ENCODE measurements around the gene CCDC180.

CCDC180 gene

DNA sequence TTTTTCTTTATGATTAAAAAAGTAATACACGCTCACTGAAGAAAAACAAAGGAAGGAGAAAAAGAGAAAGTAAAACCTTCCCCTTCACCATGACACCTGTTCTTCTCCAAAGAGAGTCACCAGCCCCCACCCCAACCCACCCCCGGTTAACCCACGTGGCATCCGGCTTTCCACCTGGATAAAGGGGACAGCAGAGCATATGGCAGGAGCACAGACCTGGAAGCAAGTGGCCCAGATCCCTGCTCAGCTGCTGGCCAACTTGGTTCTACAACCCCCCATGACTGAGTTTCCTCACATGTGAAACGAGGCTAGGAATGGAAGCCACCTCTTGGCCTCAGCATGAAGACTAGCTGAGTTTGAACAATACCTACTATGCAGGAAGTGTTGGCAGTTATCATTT lies 5.1 kb downstream of the CCDC180 start:
- no peak for TF ChIP-seq POLR2A (IDR thresholded peaks at IDR 0.05; ENCODE audit: low read depth, low read length)
- TF ChIP-seq POLR2AphosphoS5 (IDR thresholded peaks at IDR 0.05; ENCODE audit: low read depth, low read length), result no peak
- TF ChIP-seq TAF1 (IDR thresholded peaks at IDR 0.05; ENCODE audit: borderline replicate concordance, low read depth, low read length), result no peak
- DNase-seq (ENCODE audit: insufficient read length) (no peak), FAIRE-seq (no peak)

- TF ChIP-seq POLR2AphosphoS5 (IDR thresholded peaks at IDR 0.05; ENCODE audit: low read depth, low read length) (no peak), TAF1 (IDR thresholded peaks at IDR 0.05; ENCODE audit: borderline replicate concordance, low read depth, low read length) (no peak), POLR2A (IDR thresholded peaks at IDR 0.05; ENCODE audit: low read depth, low read length) (no peak)
- FAIRE-seq (no peak), DNase-seq (ENCODE audit: insufficient read length) (no peak)
Measured at GRCh38 chr9:97313243-97313642, 5.8 kb downstream of the CCDC180 start.

- FAIRE-seq (no peak), DNase-seq (ENCODE audit: insufficient read length) (no peak)
- TF ChIP-seq TAF1 (IDR thresholded peaks at IDR 0.05; ENCODE audit: borderline replicate concordance, low read depth, low read length) (no peak), POLR2AphosphoS5 (IDR thresholded peaks at IDR 0.05; ENCODE audit: low read depth, low read length) (no peak), POLR2A (IDR thresholded peaks at IDR 0.05; ENCODE audit: low read depth, low read length) (no peak)
Measured at GRCh38 chr9:97313746-97314145, 6.3 kb downstream of the CCDC180 start.

GRCh38 chr9:97314503-97314902 lies 7.0 kb downstream of the CCDC180 start:
- FAIRE-seq, result no peak
- no peak for DNase-seq (ENCODE audit: insufficient read length)
- TF ChIP-seq POLR2AphosphoS5 (IDR thresholded peaks at IDR 0.05; ENCODE audit: low read depth, low read length) (no peak), POLR2A (IDR thresholded peaks at IDR 0.05; ENCODE audit: low read depth, low read length) (no peak), TAF1 (IDR thresholded peaks at IDR 0.05; ENCODE audit: borderline replicate concordance, low read depth, low read length) (no peak)

DNA sequence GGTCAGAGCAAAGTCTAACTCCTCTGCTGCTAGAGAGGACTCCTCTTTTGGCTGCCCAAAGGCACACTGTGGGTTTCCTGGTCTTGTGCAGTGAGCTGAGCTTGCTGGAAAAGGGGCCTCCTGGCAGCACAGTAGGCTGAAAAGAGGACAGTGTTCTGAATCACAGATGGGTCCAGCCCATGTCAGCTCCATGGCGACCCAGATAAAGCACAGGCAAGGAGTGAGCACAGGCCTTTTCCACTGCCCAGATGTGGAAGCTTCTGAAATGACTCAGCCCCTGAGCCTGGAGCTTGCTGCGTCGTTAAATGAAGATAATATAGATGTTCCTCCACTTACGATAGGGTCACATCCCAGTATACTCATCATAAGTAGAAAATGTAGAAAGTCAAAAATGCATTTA lies 8.1 kb downstream of the CCDC180 start:
- FAIRE-seq, result no peak

DNA sequence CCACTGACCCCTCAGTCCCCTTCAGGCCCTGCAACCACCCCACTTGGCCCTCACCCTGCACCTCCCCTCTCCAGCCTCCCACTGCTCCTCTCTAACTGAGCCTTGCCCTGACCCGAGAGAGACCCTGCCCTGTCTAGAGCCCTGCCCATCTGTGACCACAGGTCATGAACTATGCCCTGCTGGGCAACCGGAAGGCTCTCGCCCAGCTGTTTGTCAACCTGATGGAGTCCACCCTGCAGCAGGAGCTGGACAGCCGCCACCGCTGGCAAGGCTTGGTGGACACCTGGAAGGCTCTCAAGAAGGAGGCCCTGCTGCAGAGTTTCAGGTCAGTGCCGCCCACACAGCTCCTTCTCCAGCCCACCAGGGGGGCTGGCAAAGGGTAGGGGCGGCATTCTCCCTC lies 9.4 kb downstream of the CCDC180 start:
- no peak for DNase-seq (ENCODE audit: insufficient read length)
- TF ChIP-seq TAF1 (IDR thresholded peaks at IDR 0.05; ENCODE audit: borderline replicate concordance, low read depth, low read length), result no peak
- no peak for TF ChIP-seq POLR2AphosphoS5 (IDR thresholded peaks at IDR 0.05; ENCODE audit: low read depth, low read length)
- no peak for TF ChIP-seq POLR2A (IDR thresholded peaks at IDR 0.05; ENCODE audit: low read depth, low read length)
- FAIRE-seq, result no peak

More for the DNA sequence above, 8.1 kb downstream of the CCDC180 start:
- DNase-seq (ENCODE audit: insufficient read length), result no peak
- TF ChIP-seq TAF1 (IDR thresholded peaks at IDR 0.05; ENCODE audit: borderline replicate concordance, low read depth, low read length), result no peak
- no peak for TF ChIP-seq POLR2A (IDR thresholded peaks at IDR 0.05; ENCODE audit: low read depth, low read length)
- no peak for TF ChIP-seq POLR2AphosphoS5 (IDR thresholded peaks at IDR 0.05; ENCODE audit: low read depth, low read length)

DNA sequence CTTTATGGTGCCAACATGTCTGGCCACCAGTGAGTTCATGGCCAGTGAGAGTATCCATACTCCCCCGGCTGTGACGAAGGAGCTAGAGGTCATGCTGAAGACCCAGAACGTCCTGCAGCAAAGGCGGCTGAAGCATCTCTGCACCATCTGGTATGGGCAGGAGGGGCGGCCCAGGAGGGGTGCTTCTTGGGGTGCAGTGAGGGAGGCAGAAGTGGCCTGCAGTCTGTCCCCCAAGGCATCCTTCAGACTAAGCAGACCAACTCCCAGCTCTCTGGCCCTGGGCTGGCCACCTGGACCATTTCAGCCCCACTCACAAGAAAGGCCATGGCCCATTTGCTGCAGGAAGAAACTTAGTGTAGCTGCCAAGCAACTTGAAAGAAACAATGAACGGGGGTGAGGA lies 11.0 kb downstream of the CCDC180 start:
- FAIRE-seq (no peak), DNase-seq (ENCODE audit: insufficient read length) (no peak)
- TF ChIP-seq POLR2AphosphoS5 (IDR thresholded peaks at IDR 0.05; ENCODE audit: low read depth, low read length), result no peak
- TF ChIP-seq POLR2A (IDR thresholded peaks at IDR 0.05; ENCODE audit: low read depth, low read length), result no peak
- no peak for TF ChIP-seq TAF1 (IDR thresholded peaks at IDR 0.05; ENCODE audit: borderline replicate concordance, low read depth, low read length)

GRCh38 chr9:97319395-97319794 lies 11.9 kb downstream of the CCDC180 start:
- DNase-seq (ENCODE audit: insufficient read length), result no peak

GRCh38 chr9:97320080-97320642 lies 12.7 kb downstream of the CCDC180 start:
- no peak for DNase-seq (ENCODE audit: insufficient read length)
- no peak for TF ChIP-seq POLR2A (IDR thresholded peaks at IDR 0.05; ENCODE audit: low read depth, low read length)
- no peak for TF ChIP-seq TAF1 (IDR thresholded peaks at IDR 0.05; ENCODE audit: borderline replicate concordance, low read depth, low read length)
- no peak for FAIRE-seq

More at GRCh38 chr9:97319395-97319794, 11.9 kb downstream of the CCDC180 start:
- FAIRE-seq, result no peak
- TF ChIP-seq POLR2A (IDR thresholded peaks at IDR 0.05; ENCODE audit: low read depth, low read length) (no peak), POLR2AphosphoS5 (IDR thresholded peaks at IDR 0.05; ENCODE audit: low read depth, low read length) (no peak), TAF1 (IDR thresholded peaks at IDR 0.05; ENCODE audit: borderline replicate concordance, low read depth, low read length) (no peak)

- FAIRE-seq (no peak), DNase-seq (ENCODE audit: insufficient read length) (no peak)
- TF ChIP-seq POLR2A (IDR thresholded peaks at IDR 0.05; ENCODE audit: low read depth, low read length), result no peak
- TF ChIP-seq POLR2AphosphoS5 (IDR thresholded peaks at IDR 0.05; ENCODE audit: low read depth, low read length), result no peak
- no peak for TF ChIP-seq TAF1 (IDR thresholded peaks at IDR 0.05; ENCODE audit: borderline replicate concordance, low read depth, low read length)
Measured at GRCh38 chr9:97321251-97321650, 13.8 kb downstream of the CCDC180 start.

DNA sequence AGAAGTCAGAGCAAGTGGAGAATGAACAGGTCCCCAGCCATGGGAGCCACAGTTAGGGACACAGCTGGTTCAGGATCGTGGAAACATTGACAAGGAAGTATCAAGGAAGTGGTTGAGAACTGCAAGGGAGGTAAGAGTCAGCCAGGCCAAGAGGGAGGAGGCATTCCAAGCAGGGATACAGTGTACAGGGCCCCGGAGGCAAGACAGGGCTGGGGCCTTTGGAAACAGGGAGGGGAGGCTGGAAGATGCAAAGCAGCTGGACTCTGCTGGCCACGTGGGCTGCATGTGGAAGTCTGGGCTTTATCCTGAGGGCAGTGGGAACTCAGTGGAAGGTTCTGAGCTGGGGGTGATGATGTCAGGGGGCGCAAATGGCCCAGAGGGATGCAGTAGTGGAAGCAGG lies 14.2 kb downstream of the CCDC180 start:
- no peak for TF ChIP-seq POLR2AphosphoS5 (IDR thresholded peaks at IDR 0.05; ENCODE audit: low read depth, low read length)
- no peak for FAIRE-seq
- no peak for DNase-seq (ENCODE audit: insufficient read length)

DNA sequence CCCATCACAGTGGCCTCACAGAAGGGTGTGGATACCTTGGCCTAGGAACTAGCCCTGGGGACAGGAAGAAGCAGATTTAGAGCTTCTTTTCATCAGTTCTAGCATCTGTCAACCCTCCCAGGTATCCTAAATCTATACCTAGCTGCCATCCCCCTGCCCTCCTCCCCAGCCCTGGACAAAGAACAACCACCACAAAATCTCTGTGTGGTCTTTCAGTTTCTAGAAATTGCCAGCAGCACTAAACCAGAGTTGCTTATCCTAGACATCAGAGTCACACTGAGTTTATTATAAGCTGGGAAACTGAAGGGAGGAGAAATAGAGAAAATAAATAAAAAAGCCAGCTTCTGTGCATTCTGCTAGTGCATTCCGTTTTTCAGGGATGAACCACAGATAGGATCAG lies 14.6 kb downstream of the CCDC180 start:
- FAIRE-seq, result no peak
- no peak for TF ChIP-seq TAF1 (IDR thresholded peaks at IDR 0.05; ENCODE audit: borderline replicate concordance, low read depth, low read length)
- no peak for TF ChIP-seq POLR2AphosphoS5 (IDR thresholded peaks at IDR 0.05; ENCODE audit: low read depth, low read length)
- TF ChIP-seq POLR2A (IDR thresholded peaks at IDR 0.05; ENCODE audit: low read depth, low read length), result no peak
- DNase-seq (ENCODE audit: insufficient read length), result no peak

- no peak for TF ChIP-seq POLR2AphosphoS5 (IDR thresholded peaks at IDR 0.05; ENCODE audit: low read depth, low read length)
- no peak for DNase-seq (ENCODE audit: insufficient read length)
- no peak for FAIRE-seq
Measured at GRCh38 chr9:97324954-97325353, 17.5 kb downstream of the CCDC180 start.
